DMS114 treated with DMSO at 0.1 percent for 48 hours (cell line): ENCODE data around the gene JPH3.

Experiments
- DNase-seq: peaks from one replicate; lab custom pipeline; 2025; ENCODE audit not compliant: unreplicated experiment; lab: John Stamatoyannopoulos, UW

JPH3 gene

GRCh38 chr16:87693827-87694226 lies 91.5 kb downstream of the JPH3 start:
- no peak for DNase-seq

GRCh38 chr16:87694441-87695125 lies 92.3 kb downstream of the JPH3 start:
- DNase-seq = no peak

- DNase-seq = no peak
Measured at GRCh38 chr16:87695534-87695933, 93.2 kb downstream of the JPH3 start.

DNA sequence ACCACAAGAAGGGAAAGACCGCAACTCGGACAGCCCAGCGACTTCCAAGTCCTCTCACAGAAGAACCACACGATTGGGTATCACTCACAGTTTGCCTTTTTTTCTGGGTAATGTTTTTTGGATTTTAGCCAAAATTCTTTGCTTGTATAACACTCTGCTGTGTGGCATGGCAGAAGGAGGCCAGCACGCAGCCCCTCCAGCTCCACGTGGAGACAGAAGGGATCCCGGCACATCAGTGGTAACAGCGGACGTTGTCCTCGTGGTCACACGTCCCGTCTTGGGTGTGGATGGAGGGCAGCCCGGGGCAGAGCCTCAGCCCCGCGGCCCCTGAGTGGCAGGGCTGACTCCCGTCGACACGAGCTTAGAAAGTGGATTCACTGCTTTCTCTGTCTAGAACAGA lies 94.4 kb downstream of the JPH3 start:
- no peak for DNase-seq

DNA sequence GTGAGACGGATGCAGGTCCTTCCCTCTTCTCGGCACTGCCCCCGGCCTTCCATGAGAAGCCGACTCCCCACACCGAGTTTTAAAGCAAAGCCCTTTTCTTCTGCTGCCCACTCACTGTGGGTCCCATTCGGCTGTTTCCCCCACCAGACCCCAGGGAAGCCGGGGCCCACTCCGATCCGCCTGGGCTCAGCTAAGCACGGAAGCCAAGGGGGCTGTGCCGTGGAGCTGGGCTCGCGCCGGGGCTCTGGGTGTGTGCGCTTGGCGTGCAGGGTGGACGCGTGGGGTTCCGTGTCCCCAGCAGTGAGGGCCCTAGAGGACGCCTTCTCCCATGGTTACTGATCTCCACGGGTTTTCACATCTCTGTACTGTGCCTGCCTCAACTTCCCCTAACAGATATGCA lies 94.9 kb downstream of the JPH3 start:
- DNase-seq = no peak

GRCh38 chr16:87697792-87698191 lies 95.5 kb downstream of the JPH3 start:
- no peak for DNase-seq

DNA sequence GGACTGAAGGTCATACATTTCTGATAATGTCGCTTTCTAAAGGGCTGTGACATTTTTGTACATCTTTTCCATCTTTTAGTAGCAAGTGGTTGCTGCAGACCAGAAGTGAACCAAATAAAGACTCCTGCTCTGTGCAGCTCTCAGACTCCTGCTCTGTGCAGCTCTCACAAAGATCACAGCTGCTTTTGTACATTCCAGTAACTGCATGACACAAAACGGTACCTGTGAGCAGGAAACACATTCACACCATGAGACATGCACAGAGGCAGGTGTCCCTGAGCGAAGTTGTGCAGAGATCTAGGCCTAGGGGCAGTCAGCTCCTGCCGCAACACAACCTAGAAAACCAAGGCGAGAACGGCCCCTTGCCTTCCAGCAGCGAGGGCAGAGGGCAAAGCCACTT lies 95.9 kb downstream of the JPH3 start:
- no peak for DNase-seq

DNA sequence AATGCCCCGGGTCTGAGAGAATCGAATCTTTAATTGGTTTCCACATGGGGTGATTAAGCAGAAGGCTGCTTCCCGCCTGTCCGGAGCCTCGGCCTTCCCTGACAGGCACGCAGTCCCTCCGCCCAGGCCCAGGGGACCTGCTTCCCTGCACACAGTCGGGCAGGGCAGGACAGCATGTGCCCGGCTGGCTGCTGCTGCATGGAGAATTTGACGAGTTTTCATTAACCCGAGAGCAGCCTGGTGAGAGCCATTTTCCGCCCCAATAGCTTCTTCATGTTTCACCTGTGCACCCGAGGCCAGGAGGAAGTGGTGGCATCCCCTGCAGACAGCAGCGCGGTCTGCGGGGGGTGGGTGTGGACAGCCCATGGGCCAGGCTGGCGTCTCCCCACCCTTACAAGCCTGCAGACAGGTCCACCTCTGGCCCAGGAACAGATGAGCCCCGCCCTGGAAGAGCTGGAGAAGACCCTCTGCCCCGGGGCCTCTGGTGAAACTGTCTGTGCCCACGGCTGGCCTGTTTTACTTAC lies 96.4 kb downstream of the JPH3 start:
- DNase-seq = no peak

DNA sequence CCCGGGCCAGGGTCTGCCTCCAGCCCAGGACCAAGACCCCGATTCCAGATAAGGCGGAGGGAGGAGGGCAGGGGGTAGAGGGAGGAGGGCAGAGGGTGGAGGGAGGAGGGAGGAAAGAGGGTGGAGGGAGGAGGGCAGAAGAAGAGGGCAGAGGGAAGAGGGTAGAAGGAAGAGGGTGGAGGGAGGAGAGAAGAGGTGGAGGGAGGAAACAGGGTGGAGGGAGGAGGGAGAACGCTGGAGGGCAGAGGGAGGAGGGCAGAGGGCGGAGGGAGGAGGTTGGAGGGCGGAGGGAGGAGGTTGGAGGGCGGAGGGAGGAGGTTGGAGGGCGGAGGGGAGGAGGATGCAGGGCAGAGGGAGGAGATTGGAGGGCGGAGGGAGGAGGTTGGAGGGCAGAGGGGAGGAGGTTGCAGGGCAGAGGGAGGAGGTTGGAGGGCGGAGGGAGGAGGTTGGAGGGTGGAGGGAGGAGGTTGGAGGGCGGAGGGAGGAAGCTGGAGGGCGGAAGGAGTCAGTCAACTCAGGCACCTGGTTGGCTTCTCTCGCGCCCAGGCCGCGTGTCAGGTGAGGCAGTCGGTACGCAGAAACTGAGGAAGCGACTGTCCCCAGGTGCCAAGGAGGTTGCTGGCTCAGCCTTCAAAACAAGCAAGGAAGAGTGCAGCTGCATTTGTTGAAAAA lies 98.2 kb downstream of the JPH3 start:
- DNase-seq = no peak

DNA sequence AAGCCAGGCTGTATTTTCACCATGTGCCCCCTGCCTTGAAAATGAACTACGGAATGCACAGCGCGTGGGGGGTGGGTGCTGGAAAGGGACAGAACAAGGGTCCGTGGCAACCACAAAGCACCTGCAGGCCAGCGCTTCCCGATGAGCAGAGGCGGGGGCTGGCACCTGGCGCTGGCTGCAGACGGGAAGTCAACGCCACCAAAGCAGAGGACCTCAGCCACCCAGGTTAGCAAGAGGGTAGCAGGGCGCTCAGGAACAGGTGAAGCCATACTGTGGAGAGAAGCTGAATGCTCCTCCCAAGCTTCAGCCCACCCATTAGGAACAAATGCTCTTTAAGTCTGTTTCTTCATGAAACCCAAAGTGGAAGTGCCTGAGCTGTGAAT lies 98.8 kb downstream of the JPH3 start:
- no peak for DNase-seq

DNA sequence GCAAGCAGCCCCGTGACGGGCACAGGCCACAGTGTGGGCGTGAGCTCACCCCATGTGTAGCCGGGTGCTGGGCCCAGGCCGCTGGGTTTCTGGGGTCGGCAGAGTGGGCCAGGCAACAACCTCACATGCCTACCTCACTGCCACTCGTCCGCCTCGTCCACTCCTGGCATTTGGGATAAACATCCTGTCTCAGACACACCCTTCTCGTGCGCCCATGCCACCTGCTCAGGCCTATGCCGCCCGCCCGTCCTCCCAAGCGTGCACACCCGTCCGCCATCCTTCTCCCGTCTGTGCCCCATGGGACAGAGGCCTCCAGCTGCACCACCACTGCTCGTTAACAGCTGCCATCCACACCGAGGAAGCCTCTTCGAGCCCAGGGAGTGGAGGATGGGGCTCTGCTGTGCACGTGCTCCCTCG lies 99.2 kb downstream of the JPH3 start:
- DNase-seq = no peak

GRCh38 chr16:87702325-87702811 lies 100.1 kb downstream of the JPH3 start:
- DNase-seq = no peak

DNA sequence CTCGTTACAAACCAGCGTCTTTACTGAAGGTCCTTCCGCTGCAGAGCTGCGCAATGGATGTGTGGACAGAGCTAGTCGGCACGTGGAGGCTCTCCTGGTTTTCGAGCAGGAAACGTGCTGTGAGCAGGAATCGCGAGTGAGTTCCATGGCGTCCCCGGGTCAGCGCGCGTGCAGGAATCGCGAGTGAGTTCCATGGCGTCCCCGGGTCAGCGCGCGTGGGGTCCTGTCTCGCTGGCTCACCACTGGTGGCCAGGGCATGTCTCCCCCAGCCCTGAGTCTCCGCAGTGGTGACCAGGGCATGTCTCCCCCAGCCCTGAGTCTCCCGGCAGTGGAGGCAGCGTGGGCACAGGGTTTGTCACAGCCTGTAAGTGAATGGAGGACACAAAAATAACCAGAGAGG lies 100.8 kb downstream of the JPH3 start:
- DNase-seq = no peak

DNA sequence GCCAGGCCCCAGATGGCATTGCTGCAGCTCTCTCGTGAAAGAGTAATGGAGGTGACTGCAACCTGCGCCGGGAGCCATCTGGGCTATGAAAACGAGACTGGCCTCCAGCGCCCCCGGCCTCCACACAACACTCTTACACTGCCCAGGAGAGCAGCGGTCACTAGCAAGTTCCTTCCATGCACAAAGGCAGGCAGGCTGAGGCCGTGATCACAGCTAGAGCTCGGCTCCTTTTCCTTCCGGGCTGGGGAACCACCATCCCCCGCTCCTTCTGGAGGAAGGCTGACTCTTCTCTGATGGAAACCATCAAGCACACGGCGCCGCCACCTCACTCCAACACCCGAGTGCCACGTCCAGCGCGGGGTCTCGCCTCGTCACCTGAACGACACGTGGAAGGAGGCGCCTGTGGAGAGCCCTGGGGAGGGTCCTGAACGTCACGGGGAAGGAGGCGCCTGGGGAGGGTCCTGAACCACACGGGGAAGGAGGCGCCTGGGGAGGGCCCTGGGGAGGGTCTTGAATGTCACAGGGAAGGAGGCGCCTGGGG lies 101.6 kb downstream of the JPH3 start:
- no peak for DNase-seq

DNA sequence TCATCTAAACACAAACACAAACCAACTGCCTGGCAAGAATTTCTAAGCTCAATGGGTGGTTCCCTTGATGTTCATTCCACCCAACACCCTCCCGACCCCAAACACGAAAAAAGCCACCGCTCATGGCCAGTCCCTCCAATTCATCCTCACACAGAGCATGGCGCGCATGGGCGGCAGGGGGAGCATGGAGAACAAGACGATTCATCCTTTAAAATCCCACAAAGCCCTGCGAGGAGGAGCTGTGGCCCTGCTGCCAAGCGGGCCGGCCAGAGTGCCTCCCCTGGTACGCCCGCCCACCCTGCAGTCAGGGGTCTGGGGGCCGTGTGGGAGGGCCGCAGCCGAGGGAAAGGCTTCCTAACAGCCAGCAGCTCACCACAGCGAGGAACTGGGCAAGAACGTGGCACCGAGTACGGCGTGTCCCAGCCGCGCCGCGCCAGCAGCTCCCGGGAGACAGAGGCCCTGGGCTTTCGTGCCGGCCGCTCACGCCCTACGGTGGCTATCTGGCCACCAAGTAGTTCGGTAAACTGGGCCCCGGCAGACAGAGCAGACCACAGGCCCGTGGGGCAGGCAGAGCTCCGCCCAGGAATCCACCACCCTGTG lies 102.5 kb downstream of the JPH3 start:
- no peak for DNase-seq

DNA sequence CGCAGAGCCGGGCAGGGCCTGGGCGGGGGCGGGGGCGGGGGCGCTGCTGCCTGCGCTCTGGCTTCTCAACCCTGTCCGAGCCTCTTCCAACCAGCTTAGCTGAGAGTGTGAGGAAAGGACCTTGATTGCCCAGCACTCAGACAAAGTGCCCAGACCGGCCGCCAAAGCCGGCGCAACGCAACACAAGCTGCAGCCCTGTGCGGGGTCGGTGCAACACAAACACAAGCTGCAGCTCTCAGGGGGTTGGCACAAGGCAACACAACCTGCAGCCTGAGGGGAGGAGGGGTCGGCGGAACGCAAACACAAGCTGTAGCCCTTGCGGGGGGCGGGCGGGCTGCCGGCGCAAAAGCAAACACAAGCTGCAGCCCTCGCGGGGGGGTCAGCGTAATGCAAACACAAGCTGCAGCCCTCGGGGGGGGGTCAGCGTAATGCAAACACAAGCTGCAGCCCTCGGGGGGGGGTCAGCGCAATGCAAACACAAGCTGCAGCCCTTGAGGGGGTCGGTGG lies 103.5 kb downstream of the JPH3 start:
- no peak for DNase-seq

DNA sequence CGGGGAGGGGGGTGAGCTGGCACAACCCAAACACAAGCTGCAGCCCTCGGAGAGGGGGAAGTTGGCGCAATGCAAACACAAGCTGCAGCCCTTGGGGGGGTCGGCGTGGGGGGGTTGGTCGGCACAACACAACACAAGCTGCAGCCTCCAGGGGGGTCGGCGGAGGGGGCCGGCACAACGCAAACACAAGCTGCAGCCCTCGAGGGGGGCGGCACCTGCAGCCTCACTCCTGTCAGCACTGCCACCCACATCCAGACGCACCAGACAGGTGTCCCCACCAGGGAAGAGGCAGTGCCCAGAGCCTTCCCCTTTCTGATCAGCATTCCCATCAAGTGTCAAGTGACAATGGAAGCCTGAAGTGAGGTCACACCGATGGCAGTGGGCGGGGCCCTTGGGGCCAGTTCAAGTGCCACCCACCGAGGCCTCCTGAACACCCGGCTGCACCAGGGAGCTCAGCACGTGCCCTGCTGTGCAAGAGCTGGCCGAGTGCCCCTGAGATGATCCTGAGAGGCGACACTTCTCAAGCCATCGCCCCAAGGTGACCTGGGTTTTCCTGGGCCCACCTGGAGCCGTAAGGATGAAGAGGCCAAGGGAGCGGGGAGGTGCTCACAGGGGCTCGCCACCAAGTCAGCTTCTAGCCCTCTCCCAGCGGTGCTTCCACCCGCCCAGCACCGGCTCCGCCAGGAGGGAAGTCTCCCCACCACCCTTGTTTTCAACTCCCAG lies 104.1 kb downstream of the JPH3 start:
- no peak for DNase-seq

DNA sequence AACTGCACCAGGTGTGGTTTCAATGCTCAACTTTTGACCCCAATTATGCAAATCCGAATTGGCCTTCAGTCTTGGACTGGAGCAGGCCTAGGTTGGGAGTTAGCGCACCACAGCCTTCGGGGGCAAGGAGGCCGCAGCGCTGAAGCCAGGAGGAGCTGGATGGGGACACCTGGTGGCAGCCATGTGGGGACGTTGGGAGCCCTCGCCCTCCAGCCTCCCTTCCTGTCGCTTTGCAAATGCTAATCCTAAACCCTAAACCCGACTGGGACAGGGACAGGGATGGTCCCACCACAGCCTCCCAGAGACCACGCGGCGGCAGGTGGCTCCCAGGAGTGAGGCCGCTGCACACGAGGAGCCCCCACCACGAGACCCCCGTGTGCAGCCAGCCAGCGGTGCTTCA lies 104.8 kb downstream of the JPH3 start:
- no peak for DNase-seq

DNA sequence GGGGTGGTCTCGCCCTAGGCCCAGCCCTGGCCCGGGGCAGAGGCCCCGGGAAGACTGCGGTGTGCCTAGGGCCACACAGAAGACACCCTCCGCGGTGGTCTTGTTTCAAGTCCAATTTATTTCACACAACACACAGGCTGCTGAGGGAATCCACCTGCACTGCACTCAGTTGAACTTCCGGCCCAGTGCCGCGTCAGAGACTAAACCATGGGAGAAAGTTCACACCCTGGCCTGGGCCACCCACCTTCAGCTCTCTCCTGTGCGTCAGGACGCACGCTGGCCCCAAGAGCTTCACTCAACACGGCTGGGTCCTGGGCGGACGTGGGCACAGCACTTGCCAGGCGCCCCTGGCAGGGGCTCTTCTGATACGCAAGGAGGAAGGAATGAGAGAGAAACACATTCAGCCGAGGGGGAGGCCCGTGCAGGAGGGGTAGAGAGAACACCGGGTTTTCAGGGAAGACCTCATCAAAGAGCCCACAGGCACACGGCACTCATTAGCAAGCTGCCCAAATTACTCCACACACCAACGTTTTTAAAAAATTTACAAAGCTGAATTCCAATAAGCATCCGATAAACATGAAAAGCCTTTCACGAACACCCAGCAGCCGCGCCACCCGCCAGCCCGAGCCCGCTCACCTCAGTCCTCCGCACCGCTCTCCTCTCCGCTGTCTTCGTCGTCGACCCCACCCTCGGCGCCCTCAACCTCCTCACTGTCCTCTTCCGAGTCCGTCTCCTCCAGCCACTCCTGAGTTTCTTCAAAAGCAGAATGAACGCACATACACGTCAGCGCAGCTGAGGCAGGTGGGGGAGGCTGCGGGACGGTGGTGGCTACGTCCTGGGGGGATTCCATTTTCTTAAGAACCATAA lies 105.6 kb downstream of the JPH3 start:
- DNase-seq = no peak
